Heart left ventricle (tissue), 13 donors: Measurements from ENCODE around the gene EWSR1.

Source experiments
- CTCF ChIP-seq, 12 donors: fragments of 200-600 bp; sonication (generic) in 4 of 12; IDR thresholded peaks; one replicate each; pipeline versions ENCODE4 v1.5.0 to v1.8.0; 2018 to 2022; ENCODE audit warnings: antibody characterized with exemption in 12 of 12, mild to moderate bottlenecking in 5 of 12
- POLR2A ChIP-seq, 2 donors: fragments of 450-650 bp; IDR thresholded peaks; one replicate each; pipeline ENCODE4 v1.6.1; 2017; ENCODE audit warnings: antibody characterized with exemption in 2 of 2, mild to moderate bottlenecking in 2 of 2, moderate library complexity in 2 of 2
- donor health status: ischemic (EF 13 %, LVEDD 7.1; RV severe dilation, severe dysfunction).
- donor health status: DM: no; HTN: yes; CAD: no.
- donor health status: DM: no; HTN: no; CAD: no.
- donor health status: ischemic (EF 25% LVEDD 6.9; RV normal size, moderate dysfunction).
- donor health status: ischemic (EF 25% LVEDD 5.7; RV mildly dilated, moderate dysfunction).
- donor health status: ischemic (EF 35%, LVEDD 5.7; RV mildly dilated, moderate dysfunction).
- donor health status: nonischemic (EF 11% LVEDD 7.7; RV severe dilation, severe dysfunction).
- donor health status: DM: yes; HTN: yes; CAD: no.
- donor health status: PGD.
- donor health status: ischemic (EF 29% LVEDD 5.4; RV normal size, mild dysfunction).
- donor health status: nonischemic (EF 23%, LVEDD 6.1; RV moderate dilation, normal function).

- no peak for TF ChIP-seq CTCF (IDR thresholded peaks at IDR 0.05)
- TF ChIP-seq POLR2A (IDR thresholded peaks at IDR 0.05): no peak
Measured at GRCh38 chr22:29327089-29327764, 59.2 kb downstream of the EWSR1 start.
